OCI-LY3 (cell line): ENCODE measurements around the gene FAM180B.

ENCODE experiments used
- H2AFZ ChIP-seq: fragments of 200-600, 300-600 bp; shearing (Covaris generic); 2 replicates; pipeline ENCODE4 v1.6.0; 2014; ENCODE audit warnings: antibody characterized with exemption, low read depth, low read length
- H3K27ac ChIP-seq: fragments of 200-600, 300-600 bp; sonication (generic); 2 replicates; pipeline ENCODE4 v1.5.1; 2014; ENCODE audit warnings: mild to moderate bottlenecking, low read length, moderate library complexity, mixed read lengths
- H3K27me3 ChIP-seq: fragments of 200-600, 300-600 bp; sonication (generic); 2 replicates; pipeline ENCODE4 v1.6.1; 2014; ENCODE audit warnings: low read depth, low read length, mixed read lengths
- H3K36me3 ChIP-seq: fragments of 200-600, 300-600 bp; sonication (generic); replicated peaks from 2 replicates; pipeline ENCODE3; 2014; ENCODE audit warnings: low read depth, low read length, mixed read lengths
- H3K4me1 ChIP-seq: fragments of 300-600, 200-600 bp; sonication (generic); 2 replicates; pipeline ENCODE4 v1.6.1; 2014; ENCODE audit warnings: low read length, mixed read lengths
- H3K4me2 ChIP-seq: fragments of 200-600, 300-600 bp; sonication (generic); 2 replicates; pipeline ENCODE4 v1.6.1; 2014; ENCODE audit warnings: low read length, mixed read lengths
- H3K4me3 ChIP-seq: fragments of 300-600, 200-600 bp; sonication (generic); 2 replicates; pipeline ENCODE4 v1.5.1; 2014; ENCODE audit warnings: antibody characterized with exemption, mild to moderate bottlenecking, low read length, moderate library complexity
- H3K79me2 ChIP-seq: fragments of 300-600, 200-600 bp; shearing (Covaris generic); 2 replicates; pipeline ENCODE4 v1.6.1; 2014; ENCODE audit warnings: mild to moderate bottlenecking, low read length, mixed read lengths
- H3K9ac ChIP-seq: fragments of 300-600, 200-600 bp; shearing (Covaris generic); 2 replicates; pipeline ENCODE4 v1.6.0; 2014; ENCODE audit warnings: mild to moderate bottlenecking, low read length, moderate library complexity
- H3K9me3 ChIP-seq: fragments of 200-600, 300-600 bp; shearing (Covaris generic); 2 replicates; pipeline ENCODE4 v1.6.1; 2014; ENCODE audit warnings: low read length, mixed read lengths; ENCODE audit not compliant: insufficient read depth
- H4K20me1 ChIP-seq: fragments of 200-600, 300-600 bp; sonication (generic); 2 replicates; pipeline ENCODE4 v1.6.1; 2016; ENCODE audit warnings: low read length, mixed read lengths; ENCODE audit not compliant: insufficient read depth
- EZH2phosphoT487 ChIP-seq: fragments of 200-600 bp; shearing (Covaris generic); IDR thresholded peaks from 2 replicates; pipeline ENCODE4 v1.6.1; 2018; ENCODE audit warnings: antibody characterized with exemption, mixed run types, low read depth
- TF ChIP-seq, protein P1 (sequence below): fragments of 200-600, 300-600 bp; sonication (generic); IDR thresholded peaks from 2 replicates; pipeline ENCODE4 v1.5.1; 2014; ENCODE audit warnings: antibody characterized with exemption, low read length, low read depth

Gene FAM180B

DNA sequence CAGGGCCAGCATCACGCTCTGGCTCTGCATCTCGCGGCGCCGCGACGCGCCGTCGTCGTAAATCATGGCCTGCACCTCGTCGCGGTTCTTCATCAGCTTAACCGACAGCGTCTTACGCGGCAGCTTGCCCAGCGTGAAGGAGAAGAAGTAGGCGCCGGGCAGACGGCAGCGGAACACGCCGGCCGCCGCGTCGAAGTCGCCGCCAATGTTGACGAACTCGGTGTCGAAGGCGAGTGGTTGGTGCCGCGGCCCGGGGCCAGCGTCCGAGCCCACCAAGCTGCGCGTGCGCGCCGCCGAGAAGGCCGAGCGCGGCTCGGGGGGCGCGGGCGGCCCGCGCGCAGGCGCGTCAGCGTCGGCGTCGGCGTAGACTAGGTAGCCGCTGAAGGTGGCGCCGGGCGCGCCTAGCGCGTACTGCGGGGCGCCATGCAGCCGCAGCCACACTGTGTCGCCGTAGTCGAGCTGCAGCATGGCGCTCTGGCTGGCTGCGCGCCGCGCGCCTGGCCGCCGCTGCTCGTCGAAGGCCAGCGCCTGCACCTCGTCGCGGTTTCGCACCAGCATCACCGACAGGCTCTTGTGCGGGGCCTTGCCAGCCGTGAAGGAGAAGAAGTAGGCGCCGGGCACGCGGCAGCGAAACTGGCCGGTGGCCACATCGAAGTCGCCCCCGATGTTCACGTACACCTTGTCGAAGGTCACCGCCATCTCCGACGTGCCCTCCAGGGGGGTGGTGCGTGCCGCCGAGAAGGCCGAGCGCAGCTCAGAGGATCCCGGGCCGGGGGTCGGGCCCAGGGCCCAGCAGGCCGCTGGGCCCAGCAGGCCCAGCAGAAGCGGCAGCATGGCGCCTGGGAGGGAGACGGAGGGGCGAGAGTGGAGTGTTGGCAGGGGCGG lies 3.7 kb downstream of the FAM180B start:
- Histone ChIP-seq H2AFZ (no peak overlapping the region), H3K36me3 (peaks cover under 1% of the 10 kb centered on the region), H3K4me2 (no peak overlapping the region), H3K27ac (no peak overlapping the region), H3K4me3 (no peak overlapping the region), H4K20me1 (no peaks in the 10 kb centered on the region), H3K9ac (no peak overlapping the region), H3K9me3 (no peaks in the 10 kb centered on the region), H3K4me1 (no peaks in the 10 kb centered on the region), H3K79me2 (no peaks in the 10 kb centered on the region), H3K27me3 (no peaks in the 10 kb centered on the region)
- TF ChIP-seq EZH2phosphoT487, result no peak
- TF ChIP-seq, protein P1, sequence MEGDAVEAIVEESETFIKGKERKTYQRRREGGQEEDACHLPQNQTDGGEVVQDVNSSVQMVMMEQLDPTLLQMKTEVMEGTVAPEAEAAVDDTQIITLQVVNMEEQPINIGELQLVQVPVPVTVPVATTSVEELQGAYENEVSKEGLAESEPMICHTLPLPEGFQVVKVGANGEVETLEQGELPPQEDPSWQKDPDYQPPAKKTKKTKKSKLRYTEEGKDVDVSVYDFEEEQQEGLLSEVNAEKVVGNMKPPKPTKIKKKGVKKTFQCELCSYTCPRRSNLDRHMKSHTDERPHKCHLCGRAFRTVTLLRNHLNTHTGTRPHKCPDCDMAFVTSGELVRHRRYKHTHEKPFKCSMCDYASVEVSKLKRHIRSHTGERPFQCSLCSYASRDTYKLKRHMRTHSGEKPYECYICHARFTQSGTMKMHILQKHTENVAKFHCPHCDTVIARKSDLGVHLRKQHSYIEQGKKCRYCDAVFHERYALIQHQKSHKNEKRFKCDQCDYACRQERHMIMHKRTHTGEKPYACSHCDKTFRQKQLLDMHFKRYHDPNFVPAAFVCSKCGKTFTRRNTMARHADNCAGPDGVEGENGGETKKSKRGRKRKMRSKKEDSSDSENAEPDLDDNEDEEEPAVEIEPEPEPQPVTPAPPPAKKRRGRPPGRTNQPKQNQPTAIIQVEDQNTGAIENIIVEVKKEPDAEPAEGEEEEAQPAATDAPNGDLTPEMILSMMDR, result no peak

DNA sequence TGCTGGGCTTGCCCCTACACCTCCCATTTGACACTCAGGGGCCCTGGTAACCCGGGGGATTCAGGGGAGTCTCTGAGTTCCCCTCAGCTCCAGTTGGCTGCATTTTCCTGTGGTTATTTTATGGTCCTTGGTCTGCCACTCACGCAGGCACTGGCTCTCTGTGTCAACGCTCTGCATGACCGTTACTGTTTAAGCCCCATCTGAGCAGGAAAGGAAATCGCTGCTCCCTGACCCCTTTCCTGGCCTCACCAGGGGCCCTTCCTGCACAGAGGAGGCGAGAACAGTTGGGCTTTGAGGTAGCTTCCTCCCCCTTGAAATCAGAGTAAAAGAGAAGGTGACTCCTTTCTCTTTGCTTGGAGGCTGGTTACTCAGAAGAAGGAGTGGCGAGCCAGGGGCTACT lies 5.3 kb downstream of the FAM180B start:
- no peak for TF ChIP-seq EZH2phosphoT487
- TF ChIP-seq, protein P1, result no peak
- Histone ChIP-seq H3K9me3 (no peaks in the 10 kb centered on the region), H3K9ac (no peak overlapping the region), H3K4me1 (no peaks in the 10 kb centered on the region), H2AFZ (no peak overlapping the region), H3K27ac (no peak overlapping the region), H4K20me1 (no peaks in the 10 kb centered on the region), H3K4me2 (no peak overlapping the region), H3K4me3 (no peak overlapping the region), H3K79me2 (no peaks in the 10 kb centered on the region), H3K27me3 (no peaks in the 10 kb centered on the region), H3K36me3 (no peaks in the 10 kb centered on the region)

DNA sequence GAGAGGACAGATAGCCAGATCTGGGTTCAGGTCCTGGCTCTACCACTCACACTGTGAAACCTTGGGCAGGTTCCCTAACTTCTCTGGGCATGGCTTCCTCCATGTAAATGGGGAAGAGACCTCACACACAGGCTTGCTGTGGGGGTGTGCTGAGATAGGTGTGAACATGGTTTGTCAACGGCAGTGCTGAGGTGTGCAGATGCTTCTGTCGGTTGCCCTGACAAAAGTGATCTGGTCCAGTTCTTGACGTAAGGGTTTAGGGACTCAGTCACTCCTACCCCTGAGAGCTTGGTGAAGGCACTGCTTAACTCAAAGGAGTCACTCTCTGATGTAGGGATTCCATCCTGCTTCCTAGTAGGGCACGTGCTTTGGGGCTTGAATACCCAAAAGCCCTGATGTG lies 5.8 kb downstream of the FAM180B start:
- Histone ChIP-seq H3K9ac (no peak overlapping the region), H3K36me3 (no peaks in the 10 kb centered on the region), H3K4me3 (no peak overlapping the region), H3K27ac (no peak overlapping the region), H3K79me2 (no peaks in the 10 kb centered on the region), H2AFZ (no peak overlapping the region), H3K4me2 (no peak overlapping the region), H3K9me3 (no peaks in the 10 kb centered on the region), H4K20me1 (no peaks in the 10 kb centered on the region), H3K4me1 (no peaks in the 10 kb centered on the region), H3K27me3 (no peaks in the 10 kb centered on the region)
- TF ChIP-seq, protein P1, result no peak
- no peak for TF ChIP-seq EZH2phosphoT487

DNA sequence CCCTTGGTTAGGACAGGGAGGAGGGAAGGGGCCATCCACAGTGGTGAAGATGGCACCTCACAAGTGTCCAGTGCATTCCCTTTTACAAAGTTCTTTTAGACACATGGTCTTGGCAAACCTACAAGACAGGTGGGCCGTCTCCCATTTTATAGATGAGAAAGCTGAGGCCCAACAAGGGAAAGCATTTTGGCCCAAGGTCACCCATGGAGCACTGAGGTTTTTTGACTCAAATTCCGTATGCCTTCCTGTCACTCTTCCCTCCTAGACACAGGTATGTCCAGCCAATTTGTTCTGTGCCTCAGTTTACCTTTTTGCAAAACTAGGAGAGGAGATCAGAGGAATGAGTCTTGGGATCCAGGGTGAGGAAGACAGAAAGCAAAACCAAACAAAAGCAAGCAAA lies 6.5 kb downstream of the FAM180B start:
- Histone ChIP-seq H3K27me3 (no peaks in the 10 kb centered on the region), H3K9me3 (no peaks in the 10 kb centered on the region), H3K4me2 (no peak overlapping the region), H4K20me1 (no peaks in the 10 kb centered on the region), H3K79me2 (no peaks in the 10 kb centered on the region), H2AFZ (no peak overlapping the region), H3K36me3 (no peaks in the 10 kb centered on the region), H3K4me1 (no peaks in the 10 kb centered on the region), H3K4me3 (no peak overlapping the region), H3K27ac (no peak overlapping the region), H3K9ac (no peak overlapping the region)
- TF ChIP-seq EZH2phosphoT487, result no peak
- TF ChIP-seq, protein P1, result no peak
